NCI-H128 (cell line): Measurements from ENCODE around the gene MXI1.
A peak's percentile ranks its signal among the peaks of the same experiment; 100 is the strongest.

Experiments
- DNase-seq: peaks from one replicate; lab custom pipeline; 2025; ENCODE audit not compliant: unreplicated experiment; lab: John Stamatoyannopoulos, UW

Gene MXI1

GRCh38 chr10:110207011-110207804 is at the start of gene MXI1:
MXI1 (plus strand) TSS chr10:110207605; CDS start chr10:110207809, 204 bp downstream.
- DNase-seq, result no peak

- no peak for DNase-seq
Measured at GRCh38 chr10:110158051-110159005, 49.1 kb upstream of the MXI1 start.

- no peak for DNase-seq
Measured at GRCh38 chr10:110160081-110160480, 47.3 kb upstream of the MXI1 start.

GRCh38 chr10:110160522-110160921 is 46.9 kb upstream of the MXI1 start:
- no peak for DNase-seq

GRCh38 chr10:110162741-110163145 is 44.7 kb upstream of the MXI1 start:
- DNase-seq, result no peak

GRCh38 chr10:110163192-110163773 is 44.1 kb upstream of the MXI1 start:
- no peak for DNase-seq

GRCh38 chr10:110163841-110164240 is 43.6 kb upstream of the MXI1 start:
- no peak for DNase-seq

- DNase-seq, result no peak
Measured at GRCh38 chr10:110165239-110165638, 42.2 kb upstream of the MXI1 start.

- no peak for DNase-seq
Measured at GRCh38 chr10:110167149-110167548, 40.3 kb upstream of the MXI1 start.

GRCh38 chr10:110168601-110169481 is 38.6 kb upstream of the MXI1 start:
- DNase-seq, result no peak

GRCh38 chr10:110169586-110169985 is 37.8 kb upstream of the MXI1 start:
- no peak for DNase-seq

GRCh38 chr10:110170142-110170971 is 37.0 kb upstream of the MXI1 start:
- DNase-seq, result no peak

GRCh38 chr10:110171032-110171431 is 36.4 kb upstream of the MXI1 start:
- DNase-seq, result no peak

- no peak for DNase-seq
Measured at GRCh38 chr10:110172155-110172554, 35.2 kb upstream of the MXI1 start.

- DNase-seq, result peak; percentile 4
Measured at GRCh38 chr10:110174201-110174600, 33.2 kb upstream of the MXI1 start.

- DNase-seq, result no peak
Measured at GRCh38 chr10:110174816-110175215, 32.6 kb upstream of the MXI1 start.

GRCh38 chr10:110175406-110175805 is 32.0 kb upstream of the MXI1 start:
- DNase-seq, result no peak

- DNase-seq, result no peak
Measured at GRCh38 chr10:110176141-110177030, 31.0 kb upstream of the MXI1 start.

- no peak for DNase-seq
Measured at GRCh38 chr10:110179220-110179619, 28.2 kb upstream of the MXI1 start.
